Ishikawa (cell line): ENCODE data around the gene RAB7B.
A peak's percentile ranks its signal among the peaks of the same experiment; 100 is the strongest.

Experiments
- CEBPB ChIP-seq: IDR thresholded peaks from 2 replicates; pipeline ENCODE4 v1.6.1; 2012
- CREB1 ChIP-seq: IDR thresholded peaks from 2 replicates; pipeline ENCODE4 v1.6.1; 2012; ENCODE audit warnings: low read depth
- EGR1 ChIP-seq: IDR thresholded peaks from 2 replicates; pipeline ENCODE4 v1.6.1; 2012
- EP300 ChIP-seq: IDR thresholded peaks from 2 replicates; pipeline ENCODE4 v1.6.1; 2012; ENCODE audit warnings: borderline replicate concordance
- FOXM1 ChIP-seq: IDR thresholded peaks from 2 replicates; pipeline ENCODE4 v1.6.1; 2012; ENCODE audit warnings: low read depth, borderline replicate concordance
- NFIC ChIP-seq: IDR thresholded peaks from 2 replicates; pipeline ENCODE4 v1.6.1; 2012
- RAD21 ChIP-seq: IDR thresholded peaks from 2 replicates; pipeline ENCODE4 v1.6.1; 2012; ENCODE audit warnings: low read depth
- REST ChIP-seq: IDR thresholded peaks from 2 replicates; pipeline ENCODE4 v1.6.1; 2012; ENCODE audit warnings: low read depth, mild to moderate bottlenecking
- TAF1 ChIP-seq: IDR thresholded peaks from 2 replicates; pipeline ENCODE4 v1.6.1; 2012; ENCODE audit warnings: low read depth, mild to moderate bottlenecking
- TCF12 ChIP-seq: IDR thresholded peaks from 2 replicates; pipeline ENCODE4 v1.6.1; 2012; ENCODE audit warnings: low read depth
- TEAD4 ChIP-seq: IDR thresholded peaks from 2 replicates; pipeline ENCODE4 v1.6.1; 2012
- YY1 ChIP-seq: IDR thresholded peaks from 2 replicates; pipeline ENCODE4 v1.6.1; 2012; ENCODE audit warnings: low read depth
- ZBTB7A ChIP-seq: IDR thresholded peaks from 2 replicates; pipeline ENCODE4 v1.6.1; 2012; ENCODE audit warnings: low read depth
- TF ChIP-seq, protein P1 (sequence below): IDR thresholded peaks from 2 replicates; pipeline ENCODE4 v1.6.1; 2012
- TF ChIP-seq, protein P2 (sequence below): IDR thresholded peaks from 2 replicates; pipeline ENCODE4 v1.6.1; 2012

The RAB7B gene

GRCh38 chr1:206048582-206048981 lies 45.4 kb upstream of the RAB7B start:
- TF ChIP-seq TAF1 = no peak
- peak; percentile 67 for TF ChIP-seq TEAD4
- peak; percentile 56 for TF ChIP-seq NFIC
- no peak for TF ChIP-seq YY1
- TF ChIP-seq, protein P1, sequence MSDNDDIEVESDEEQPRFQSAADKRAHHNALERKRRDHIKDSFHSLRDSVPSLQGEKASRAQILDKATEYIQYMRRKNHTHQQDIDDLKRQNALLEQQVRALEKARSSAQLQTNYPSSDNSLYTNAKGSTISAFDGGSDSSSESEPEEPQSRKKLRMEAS = 0 out of 2 replicates have a peak, but pooled peaks have one; percentile 39
- 0 out of 2 replicates have a peak, but pooled peaks have one; percentile 18 for TF ChIP-seq CEBPB
- TF ChIP-seq RAD21 = no peak
- TF ChIP-seq TCF12 = peak; percentile 87
- TF ChIP-seq REST = no peak
- TF ChIP-seq EP300 = peak; percentile 90
- peak; percentile 74; the same call in 1 of the 2 replicates for TF ChIP-seq FOXM1
- TF ChIP-seq, protein P2, sequence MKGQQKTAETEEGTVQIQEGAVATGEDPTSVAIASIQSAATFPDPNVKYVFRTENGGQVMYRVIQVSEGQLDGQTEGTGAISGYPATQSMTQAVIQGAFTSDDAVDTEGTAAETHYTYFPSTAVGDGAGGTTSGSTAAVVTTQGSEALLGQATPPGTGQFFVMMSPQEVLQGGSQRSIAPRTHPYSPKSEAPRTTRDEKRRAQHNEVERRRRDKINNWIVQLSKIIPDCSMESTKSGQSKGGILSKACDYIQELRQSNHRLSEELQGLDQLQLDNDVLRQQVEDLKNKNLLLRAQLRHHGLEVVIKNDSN = no peak
- TF ChIP-seq EGR1 = no peak

DNA sequence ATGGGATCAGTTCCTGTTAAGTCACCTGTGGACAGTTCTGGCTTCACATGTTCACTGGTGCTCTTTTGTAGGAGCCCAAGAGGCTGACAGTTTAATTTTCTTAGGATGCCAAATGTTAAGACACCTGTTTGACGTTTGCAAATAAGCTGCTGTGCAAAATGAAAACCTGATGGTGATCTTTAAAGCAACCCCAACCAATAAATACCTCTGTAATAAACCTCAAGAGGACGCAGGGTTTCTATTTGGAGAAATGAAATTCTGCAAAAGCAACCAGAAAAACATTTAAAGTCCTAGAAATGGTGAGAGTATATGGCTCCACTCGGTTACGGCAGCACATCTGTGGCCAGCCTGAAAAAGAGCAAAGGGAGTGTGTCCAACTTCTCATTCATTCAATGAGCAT lies 44.1 kb upstream of the RAB7B start:
- TF ChIP-seq, protein P2 = no peak
- no peak for TF ChIP-seq YY1
- no peak for TF ChIP-seq CEBPB
- TF ChIP-seq TAF1 = no peak
- TF ChIP-seq EP300 = no peak
- TF ChIP-seq, protein P1 = no peak
- TF ChIP-seq REST = no peak
- no peak for TF ChIP-seq FOXM1
- no peak for TF ChIP-seq NFIC
- TF ChIP-seq TCF12 = no peak
- TF ChIP-seq RAD21 = no peak
- no peak for TF ChIP-seq ZBTB7A
- TF ChIP-seq TEAD4 = no peak
- TF ChIP-seq CREB1 = no peak
- no peak for TF ChIP-seq EGR1

- peak; percentile 71 for TF ChIP-seq TCF12
- TF ChIP-seq EGR1 = no peak; the same call in 1 of the 2 replicates
- no peak for TF ChIP-seq ZBTB7A
- no peak for TF ChIP-seq NFIC
- TF ChIP-seq, protein P2 = peak; percentile 44; the same call in 1 of the 2 replicates
- no peak for TF ChIP-seq FOXM1
- peak; percentile 51; the same call in 1 of the 2 replicates for TF ChIP-seq YY1
- TF ChIP-seq CREB1 = no peak
- no peak for TF ChIP-seq EP300
- no peak for TF ChIP-seq TAF1
- peak; percentile 32; the same call in 1 of the 2 replicates for TF ChIP-seq CEBPB
- no peak for TF ChIP-seq RAD21
- TF ChIP-seq, protein P1 = peak; percentile 62
- TF ChIP-seq TEAD4 = peak; percentile 59
- TF ChIP-seq REST = no peak
These were observed 38.4 kb upstream of the RAB7B start for GRCh38 chr1:206041640-206042039.

DNA sequence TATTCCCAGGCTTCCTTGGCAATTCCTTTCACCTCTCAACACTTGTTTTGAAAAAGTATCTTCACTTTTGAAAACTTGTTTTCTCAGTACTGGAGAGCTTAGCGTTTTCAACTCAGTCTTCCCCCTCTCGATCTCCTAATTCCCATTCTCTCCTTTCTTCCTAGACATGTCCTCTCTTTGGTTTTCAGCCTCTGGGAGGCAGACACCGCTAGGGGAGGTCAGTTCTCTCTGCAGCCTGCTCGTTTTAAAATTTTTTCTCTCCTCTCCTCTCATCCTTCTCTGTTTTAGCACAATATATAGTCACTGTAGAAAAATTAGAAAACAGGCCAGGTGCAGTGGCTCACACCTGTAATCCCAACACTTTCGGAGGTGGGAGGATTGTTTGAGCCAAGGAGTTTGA lies 37.1 kb upstream of the RAB7B start:
- TF ChIP-seq TAF1 (no peak), TCF12 (no peak), YY1 (no peak), EGR1 (no peak), REST (no peak), CEBPB (no peak), ZBTB7A (no peak), EP300 (no peak), FOXM1 (no peak), CREB1 (no peak)
- TF ChIP-seq, protein P2 = no peak
- TF ChIP-seq, protein P1 = no peak
